Lower lobe of right lung (tissue), 2 donors: ENCODE data around the gene FAM210A. TPM values are rescaled to one million over a fixed set of nuclear protein-coding genes. Genes with fewer than 3 reads are reported as not detected.
"Not testable (repeated sequence)": the region's sequence is repeated elsewhere in the genome, so short reads cannot be mapped to it uniquely, and the experiment has no call there.

Experiments
- ATAC-seq, 2 donors: fragments of 200-7000 bp; cut with Tn5 transposase; one replicate each; pipeline ENCODE4 v1.9.1; 2020 to 2022; ENCODE audit warnings: mild to moderate bottlenecking in 2 of 2, moderate library complexity in 2 of 2
- DNase-seq: peaks from one replicate; pipeline ENCODE4 v3.0.0-alpha.2; 2020
- H3K27ac ChIP-seq: fragments of 200-600 bp; one replicate; pipeline ENCODE4 v1.8.0; 2022
- H3K27me3 ChIP-seq: fragments of 200-600 bp; one replicate; pipeline ENCODE4 v1.8.0; 2022; ENCODE audit warnings: low read depth
- H3K36me3 ChIP-seq: fragments of 200-600 bp; one replicate; pipeline ENCODE4 v1.8.0; 2022; ENCODE audit warnings: mild to moderate bottlenecking
- H3K4me1 ChIP-seq: fragments of 200-600 bp; one replicate; pipeline ENCODE4 v1.8.0; 2022
- H3K4me3 ChIP-seq: fragments of 200-600 bp; one replicate; pipeline ENCODE4 v1.8.0; 2022; ENCODE audit warnings: mild to moderate bottlenecking
- H3K9me3 ChIP-seq: fragments of 200-600 bp; one replicate; pipeline ENCODE4 v1.8.0; 2022
- CTCF ChIP-seq: fragments of 200-600 bp; IDR thresholded peaks from one replicate; pipeline ENCODE4 v1.8.0; 2022; ENCODE audit warnings: antibody characterized with exemption, mild to moderate bottlenecking
- intact Hi-C: fragments of 100-400 bp; cut with DNase I; formaldehyde crosslinking; loops from one replicate; pipeline ENCODE4 v1.11.0; 2022
- total RNA-seq: library from RNA; stranded (reverse); fragmentation: NEBNext Ultra II Directional; extraction: Animal tissue kit (Norgen Biotek cat#: 25700); gene quantifications from one replicate; pipeline ENCODE4 v1.2.1, GENCODE V29; 2021
- donor health status: DM: no; HTN: yes; CAD: no; lungs with severe emphysema.

FAM210A gene
- total RNA-seq, 1 donor from 2014 or later, result 9.2 TPM

- Histone ChIP-seq H3K27me3 (no peaks in the 10 kb centered on the region), H3K36me3 (no peaks in the 10 kb centered on the region), H3K9me3 (peaks cover 23% of the 10 kb centered on the region), H3K4me1 (no peaks in the 10 kb centered on the region), H3K27ac (no peak overlapping the region), H3K4me3 (no peak overlapping the region)
- no peak for ATAC-seq
- TF ChIP-seq CTCF, result no peak
- intact Hi-C loops, result no loop called here
- no peak for DNase-seq
Measured at GRCh38 chr18:13703899-13704298, 22.5 kb downstream of the FAM210A start.

- no peak for ATAC-seq
- no peaks in the 10 kb centered on the region for H3K27me3 ChIP-seq
- peaks cover 23% of the 10 kb centered on the region for H3K9me3 ChIP-seq
- intact Hi-C loops, result no loop called here
- H3K4me3 ChIP-seq, result no peak overlapping the region
- no peaks in the 10 kb centered on the region for H3K4me1 ChIP-seq
- DNase-seq, result no peak
- no peaks in the 10 kb centered on the region for H3K36me3 ChIP-seq
- TF ChIP-seq CTCF, result no peak
- no peak overlapping the region for H3K27ac ChIP-seq
Measured at GRCh38 chr18:13700153-13700552, 26.2 kb downstream of the FAM210A start.

- H3K36me3 ChIP-seq, result no peaks in the 10 kb centered on the region
- DNase-seq (no peak), ATAC-seq (no peak)
- no peak overlapping the region for H3K4me3 ChIP-seq
- no peaks in the 10 kb centered on the region for H3K27me3 ChIP-seq
- TF ChIP-seq CTCF, result no peak
- no peaks in the 10 kb centered on the region for H3K4me1 ChIP-seq
- no peak overlapping the region for H3K27ac ChIP-seq
- intact Hi-C loops, result no loop called here
- H3K9me3 ChIP-seq, result peaks cover 16% of the 10 kb centered on the region
Measured at GRCh38 chr18:13696961-13697360, 29.4 kb downstream of the FAM210A start.

GRCh38 chr18:13695337-13695736, 31.0 kb downstream of the FAM210A start:
- H3K27ac ChIP-seq, ATAC-seq, DNase-seq, H3K4me1 ChIP-seq, H3K27me3 ChIP-seq, H3K9me3 ChIP-seq, H3K36me3 ChIP-seq, H3K4me3 ChIP-seq, intact Hi-C loops: not testable (repeated sequence)

- DNase-seq, ATAC-seq, intact Hi-C loops: not testable (repeated sequence)
Measured at GRCh38 chr18:13690060-13690459, 36.3 kb downstream of the FAM210A start.

GRCh38 chr18:13688191-13689136, 37.9 kb downstream of the FAM210A start:
- Histone ChIP-seq H3K36me3 (no peaks in the 10 kb centered on the region), H3K4me3 (no peak overlapping the region), H3K9me3 (no peaks in the 10 kb centered on the region), H3K4me1 (no peaks in the 10 kb centered on the region), H3K27me3 (no peaks in the 10 kb centered on the region), H3K27ac (no peak overlapping the region)
- intact Hi-C loops, result no loop called here
- no peak for TF ChIP-seq CTCF
- ATAC-seq, result no peak
- no peak for DNase-seq

More at GRCh38 chr18:13690060-13690459, 36.3 kb downstream of the FAM210A start:
- not testable (repeated sequence) for H3K27ac ChIP-seq, H3K27me3 ChIP-seq, H3K4me3 ChIP-seq, H3K4me1 ChIP-seq, H3K9me3 ChIP-seq, H3K36me3 ChIP-seq
